ENCODE data around the gene CIITA.

Gene CIITA

GRCh38 chr16:10879681-10880589 lies 2.9 kb downstream of the CIITA start:
- no peak overlapping the region for H3K4me3 ChIP-seq (ENCODE audit: low read depth, low read length)

GRCh38 chr16:10880594-10881452 lies 3.8 kb downstream of the CIITA start:
- DNase-seq (ENCODE audit: low read depth): no peak
- H3K4me3 ChIP-seq (ENCODE audit: low read depth, low read length): no peak overlapping the region
- TF ChIP-seq CTCF (IDR thresholded peaks at IDR 0.05; ENCODE audit: control insufficient read depth, extremely low read depth, insufficient read depth): no peak

More at GRCh38 chr16:10879681-10880589, 2.9 kb downstream of the CIITA start:
- no peak for DNase-seq (ENCODE audit: low read depth)
- TF ChIP-seq CTCF (IDR thresholded peaks at IDR 0.05; ENCODE audit: control insufficient read depth, extremely low read depth, insufficient read depth): no peak

GRCh38 chr16:10881479-10882030 lies 4.6 kb downstream of the CIITA start:
- TF ChIP-seq CTCF (IDR thresholded peaks at IDR 0.05; ENCODE audit: control insufficient read depth, extremely low read depth, insufficient read depth): no peak
- no peak overlapping the region for H3K4me3 ChIP-seq (ENCODE audit: low read depth, low read length)
- no peak for DNase-seq (ENCODE audit: low read depth)

GRCh38 chr16:10883004-10883403 lies 6.0 kb downstream of the CIITA start:
- H3K4me3 ChIP-seq (ENCODE audit: low read depth, low read length): no peak overlapping the region
- no peak for TF ChIP-seq CTCF (IDR thresholded peaks at IDR 0.05; ENCODE audit: control insufficient read depth, extremely low read depth, insufficient read depth)
- DNase-seq (ENCODE audit: low read depth): peak; percentile 51

- DNase-seq (ENCODE audit: low read depth): no peak
- no peak overlapping the region for H3K4me3 ChIP-seq (ENCODE audit: low read depth, low read length)
Observed at GRCh38 chr16:10885246-10885645, 8.2 kb downstream of the CIITA start.

More at GRCh38 chr16:10885246-10885645, 8.2 kb downstream of the CIITA start:
- TF ChIP-seq CTCF (IDR thresholded peaks at IDR 0.05; ENCODE audit: control insufficient read depth, extremely low read depth, insufficient read depth): no peak
